Measurements from ENCODE around the gene DDX3X.
"Not testable (repeated sequence)": the region's sequence is repeated elsewhere in the genome, so short reads cannot be mapped to it uniquely, and the experiment has no call there.

DDX3X gene

DNA sequence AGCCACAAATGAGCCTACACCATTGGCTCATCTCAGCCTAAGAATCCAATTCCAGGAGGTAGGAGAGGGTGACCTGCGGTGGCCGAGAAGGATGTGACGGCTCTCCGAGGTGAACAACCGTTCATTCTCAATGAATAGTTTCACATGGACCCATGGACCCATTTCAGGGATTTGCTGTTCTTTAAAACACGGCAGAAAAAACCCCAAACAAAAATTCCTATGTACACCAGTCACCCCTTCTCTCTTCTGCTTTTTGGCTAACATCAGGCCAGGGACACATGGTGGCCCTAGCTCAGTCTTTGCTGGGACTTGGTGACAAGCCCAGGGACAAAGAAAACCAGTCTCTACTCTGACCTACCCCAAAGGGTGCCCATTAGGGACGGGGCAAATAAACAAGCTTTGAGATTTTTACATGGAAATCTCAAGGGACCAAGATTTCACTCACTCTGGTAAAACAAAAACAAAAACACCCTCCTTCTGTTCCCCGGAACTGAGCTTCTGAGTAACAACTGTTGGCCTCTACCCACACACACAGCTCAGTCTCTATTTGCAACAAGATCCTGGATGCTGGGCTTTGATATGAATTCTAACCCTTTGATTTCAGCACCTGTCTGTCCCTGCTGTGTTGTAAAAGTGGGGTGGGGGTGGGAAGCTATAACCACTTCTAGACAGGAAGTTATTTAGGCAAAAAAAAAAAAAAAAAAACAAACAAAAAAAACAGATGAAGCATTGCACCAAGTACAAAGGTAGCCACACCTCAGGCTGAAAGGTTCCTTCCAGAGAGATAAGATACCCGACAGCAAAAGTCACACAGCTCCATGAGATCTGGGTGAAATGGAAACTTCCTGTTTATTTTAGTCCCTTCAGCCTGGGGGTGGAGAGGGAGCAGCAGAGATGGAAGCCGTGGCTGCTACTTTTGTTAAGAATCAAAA is 49.0 kb downstream of the DDX3X start:
- TF ChIP-seq SPI1 (IDR thresholded peaks at IDR 0.05; ENCODE audit: low read depth, low read length) (no peak), POU2F2 (IDR thresholded peaks at IDR 0.05; ENCODE audit: low read depth, low read length) (no peak), POLR2A (IDR thresholded peaks at IDR 0.05; ENCODE audit: low read depth, low read length) (no peak), TAF1 (IDR thresholded peaks at IDR 0.05; ENCODE audit: low read depth, low read length) (no peak), POLR2AphosphoS5 (IDR thresholded peaks at IDR 0.05; ENCODE audit: low read depth, low read length) (no peak), PAX5 (IDR thresholded peaks at IDR 0.05; ENCODE audit: insufficient read depth, low read length, severe bottlenecking) (no peak)
- DNase-seq (ENCODE audit: insufficient read length, low spot score) (no peak), FAIRE-seq (no peak)

DNA sequence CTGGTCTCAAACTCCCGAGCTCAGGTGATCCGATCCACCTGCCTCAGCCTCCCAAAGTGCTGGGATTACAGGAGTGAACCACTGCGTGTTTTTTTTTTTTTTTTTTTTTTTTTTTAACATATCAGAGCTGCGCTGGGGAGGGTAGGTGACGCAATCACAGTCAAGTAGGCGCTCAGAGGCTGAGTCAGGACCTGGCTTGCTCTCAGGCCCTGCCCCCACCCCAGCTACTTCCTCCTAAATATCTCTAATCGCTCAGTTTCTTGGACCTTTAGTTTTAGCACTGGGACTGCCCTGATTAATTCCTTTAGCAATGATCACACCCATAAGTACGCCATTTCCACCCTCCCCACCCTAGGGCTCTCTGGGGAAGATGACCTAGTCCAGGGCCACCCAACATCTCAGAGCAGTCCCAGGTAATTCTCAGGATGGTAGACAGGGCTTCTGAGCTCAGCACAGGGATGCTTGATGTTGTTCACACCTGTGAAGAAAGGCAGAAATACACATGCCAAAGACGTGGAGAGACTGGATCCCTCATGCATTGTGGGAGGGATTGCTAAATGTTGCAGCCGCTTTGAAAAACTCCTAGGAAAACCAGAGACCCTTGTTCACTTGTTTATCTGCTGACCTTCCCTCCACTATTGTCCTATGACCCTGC is 50.2 kb downstream of the DDX3X start:
- DNase-seq (ENCODE audit: insufficient read length, low spot score) (no peak), FAIRE-seq (no peak)
- TF ChIP-seq POLR2AphosphoS5 (IDR thresholded peaks at IDR 0.05; ENCODE audit: low read depth, low read length), result no peak
- no peak for TF ChIP-seq POLR2A (IDR thresholded peaks at IDR 0.05; ENCODE audit: low read depth, low read length)
- TF ChIP-seq TAF1 (IDR thresholded peaks at IDR 0.05; ENCODE audit: low read depth, low read length), result no peak
- no peak for TF ChIP-seq POU2F2 (IDR thresholded peaks at IDR 0.05; ENCODE audit: low read depth, low read length)

DNA sequence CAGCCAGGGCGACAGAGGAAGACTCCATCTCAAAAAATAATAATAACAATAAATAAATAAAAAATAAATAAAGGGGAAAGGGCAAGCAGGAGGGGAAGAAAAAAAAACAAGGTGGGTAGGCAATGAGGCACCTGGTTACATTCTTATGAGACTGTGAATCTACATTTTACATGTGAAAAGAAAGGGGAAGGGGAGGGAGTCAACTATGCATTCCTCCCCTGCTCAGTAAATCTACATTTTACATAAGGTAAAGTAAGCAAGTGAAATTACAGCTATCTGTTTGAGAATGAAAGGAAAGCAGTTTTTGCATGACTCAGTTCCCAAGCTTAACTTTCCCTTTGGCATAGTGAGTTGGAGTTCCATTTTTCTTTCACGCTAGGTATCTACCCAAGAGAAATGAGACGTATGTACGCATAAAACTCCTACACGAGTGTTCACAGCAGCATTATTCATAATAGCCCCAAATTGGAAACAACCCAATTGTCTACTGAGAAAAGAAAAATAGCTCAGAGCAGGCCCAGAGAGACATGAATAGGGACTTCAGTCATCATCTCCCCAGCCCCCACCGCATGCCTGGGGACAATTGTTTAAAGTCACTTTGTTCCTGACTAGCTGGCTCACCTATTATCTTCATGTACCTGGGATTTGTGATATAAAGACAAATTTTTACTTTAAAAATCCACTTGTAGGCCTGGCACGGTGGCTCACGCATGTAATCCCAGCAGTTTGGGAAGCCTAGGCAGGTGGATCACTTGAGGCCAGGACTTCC is 52.4 kb downstream of the DDX3X start:
- no peak for FAIRE-seq
- DNase-seq (ENCODE audit: insufficient read length, low spot score), result no peak

DNA sequence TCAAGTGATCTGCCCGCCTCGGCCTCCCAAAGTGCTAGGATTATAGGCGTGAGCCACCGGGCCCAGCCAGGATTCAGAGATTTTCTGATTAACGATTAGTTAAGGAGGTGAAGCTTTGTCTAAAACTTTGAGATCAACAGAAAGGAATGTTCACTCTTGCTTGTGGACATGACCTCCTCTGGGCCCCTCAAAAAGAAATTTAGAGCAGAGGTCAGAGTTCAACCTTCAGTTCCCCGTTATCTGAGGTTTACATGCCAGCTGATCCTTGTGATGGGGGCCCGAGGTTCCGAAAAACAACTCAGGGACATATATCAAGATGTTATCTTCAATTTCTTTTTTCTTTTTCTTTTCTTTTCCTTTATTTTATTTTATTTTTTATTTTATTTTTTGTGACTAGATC is 54.6 kb downstream of the DDX3X start:
- TF ChIP-seq PAX5 (IDR thresholded peaks at IDR 0.05; ENCODE audit: insufficient read depth, low read length, severe bottlenecking) (no peak), POLR2A (IDR thresholded peaks at IDR 0.05; ENCODE audit: low read depth, low read length) (no peak), SPI1 (IDR thresholded peaks at IDR 0.05; ENCODE audit: low read depth, low read length) (no peak), POLR2AphosphoS5 (IDR thresholded peaks at IDR 0.05; ENCODE audit: low read depth, low read length) (no peak), POU2F2 (IDR thresholded peaks at IDR 0.05; ENCODE audit: low read depth, low read length) (no peak), TAF1 (IDR thresholded peaks at IDR 0.05; ENCODE audit: low read depth, low read length) (no peak)
- FAIRE-seq, result no peak

More for the DNA sequence above, 52.4 kb downstream of the DDX3X start:
- no peak for TF ChIP-seq POU2F2 (IDR thresholded peaks at IDR 0.05; ENCODE audit: low read depth, low read length)
- no peak for TF ChIP-seq POLR2A (IDR thresholded peaks at IDR 0.05; ENCODE audit: low read depth, low read length)
- TF ChIP-seq PAX5 (IDR thresholded peaks at IDR 0.05; ENCODE audit: insufficient read depth, low read length, severe bottlenecking), result no peak
- TF ChIP-seq POLR2AphosphoS5 (IDR thresholded peaks at IDR 0.05; ENCODE audit: low read depth, low read length), result no peak
- no peak for TF ChIP-seq SPI1 (IDR thresholded peaks at IDR 0.05; ENCODE audit: low read depth, low read length)
- no peak for TF ChIP-seq TAF1 (IDR thresholded peaks at IDR 0.05; ENCODE audit: low read depth, low read length)

DNA sequence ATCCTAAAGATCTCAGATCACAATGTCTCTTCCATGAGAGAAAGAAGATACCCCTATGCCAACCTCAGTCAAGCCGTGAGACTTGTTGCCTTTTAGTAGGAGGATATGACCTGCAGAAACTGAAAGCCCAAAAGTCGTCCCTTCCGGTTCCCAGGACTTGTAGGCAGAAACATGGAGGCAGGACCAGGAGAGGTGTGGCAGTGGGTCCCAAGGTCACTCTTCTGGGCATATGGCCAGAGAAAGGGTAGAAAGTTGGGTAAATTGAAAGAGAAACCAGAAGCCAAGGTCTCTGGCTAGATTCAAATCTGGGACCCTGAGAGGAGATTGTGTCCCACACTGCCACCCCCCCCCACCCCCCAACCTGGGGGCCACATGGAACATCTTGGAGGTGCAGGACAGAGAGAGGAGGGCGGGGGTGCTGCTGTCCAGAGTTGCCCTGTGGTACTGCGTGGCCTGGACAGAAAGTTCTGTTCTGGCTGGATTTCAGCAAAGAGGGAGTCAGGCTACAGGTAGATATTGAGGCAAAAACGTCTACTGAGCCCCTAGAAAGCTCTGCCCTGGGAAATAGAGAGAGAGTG is 55.4 kb downstream of the DDX3X start:
- DNase-seq (ENCODE audit: insufficient read length, low spot score) (no peak), FAIRE-seq (no peak)

More for the DNA sequence above, 54.6 kb downstream of the DDX3X start:
- DNase-seq (ENCODE audit: insufficient read length, low spot score), result no peak

DNA sequence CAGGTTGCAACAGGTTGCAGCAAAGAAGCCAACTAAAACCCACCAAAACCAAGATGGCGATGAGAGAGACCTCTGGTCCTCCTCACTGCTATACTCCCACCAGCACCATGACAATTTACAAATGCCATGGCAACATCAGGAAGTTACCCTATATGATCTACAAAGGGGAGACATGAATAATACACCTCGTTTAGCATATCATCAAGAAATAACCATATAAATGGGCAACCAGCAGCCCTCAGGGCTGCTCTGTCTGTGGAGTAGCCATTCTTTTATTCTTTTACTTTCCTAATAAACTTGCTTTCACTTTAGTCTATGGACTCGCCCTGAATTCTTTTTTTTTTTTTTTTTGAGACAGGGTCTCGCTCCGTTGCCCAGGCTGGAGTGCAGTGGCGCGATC is 56.6 kb downstream of the DDX3X start:
- not testable (repeated sequence) for FAIRE-seq; DNase-seq (ENCODE audit: insufficient read length, low spot score)

More for the DNA sequence above, 55.4 kb downstream of the DDX3X start:
- no peak for TF ChIP-seq SPI1 (IDR thresholded peaks at IDR 0.05; ENCODE audit: low read depth, low read length)
- TF ChIP-seq PAX5 (IDR thresholded peaks at IDR 0.05; ENCODE audit: insufficient read depth, low read length, severe bottlenecking), result no peak
- no peak for TF ChIP-seq POLR2A (IDR thresholded peaks at IDR 0.05; ENCODE audit: low read depth, low read length)
- TF ChIP-seq POLR2AphosphoS5 (IDR thresholded peaks at IDR 0.05; ENCODE audit: low read depth, low read length), result no peak
- no peak for TF ChIP-seq TAF1 (IDR thresholded peaks at IDR 0.05; ENCODE audit: low read depth, low read length)
- no peak for TF ChIP-seq POU2F2 (IDR thresholded peaks at IDR 0.05; ENCODE audit: low read depth, low read length)

DNA sequence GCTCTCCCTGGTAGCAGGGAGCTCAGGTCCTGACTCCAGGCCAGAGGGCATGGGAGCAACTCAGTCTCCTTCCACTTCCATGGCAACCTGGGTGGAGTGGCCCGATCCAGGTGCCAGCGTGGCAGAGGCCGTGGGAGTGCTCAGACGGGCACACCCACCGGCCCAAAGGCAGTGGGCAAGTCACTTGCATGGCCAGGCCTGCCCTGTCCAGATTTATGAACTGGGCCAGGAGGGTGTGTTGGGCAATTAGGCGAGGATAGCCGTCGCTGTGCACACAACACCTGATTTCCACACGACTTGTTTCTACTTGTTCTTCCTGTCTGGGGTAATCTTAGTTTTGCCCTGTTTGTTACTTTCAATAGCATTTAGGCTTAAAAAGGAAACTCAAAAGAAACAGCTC is 57.6 kb downstream of the DDX3X start:
- DNase-seq (ENCODE audit: insufficient read length, low spot score) (no peak), FAIRE-seq (no peak)
- no peak for TF ChIP-seq SPI1 (IDR thresholded peaks at IDR 0.05; ENCODE audit: low read depth, low read length)
- no peak for TF ChIP-seq POU2F2 (IDR thresholded peaks at IDR 0.05; ENCODE audit: low read depth, low read length)
- no peak for TF ChIP-seq POLR2A (IDR thresholded peaks at IDR 0.05; ENCODE audit: low read depth, low read length)
- TF ChIP-seq PAX5 (IDR thresholded peaks at IDR 0.05; ENCODE audit: insufficient read depth, low read length, severe bottlenecking), result no peak
- TF ChIP-seq TAF1 (IDR thresholded peaks at IDR 0.05; ENCODE audit: low read depth, low read length), result no peak
- TF ChIP-seq POLR2AphosphoS5 (IDR thresholded peaks at IDR 0.05; ENCODE audit: low read depth, low read length), result no peak

DNA sequence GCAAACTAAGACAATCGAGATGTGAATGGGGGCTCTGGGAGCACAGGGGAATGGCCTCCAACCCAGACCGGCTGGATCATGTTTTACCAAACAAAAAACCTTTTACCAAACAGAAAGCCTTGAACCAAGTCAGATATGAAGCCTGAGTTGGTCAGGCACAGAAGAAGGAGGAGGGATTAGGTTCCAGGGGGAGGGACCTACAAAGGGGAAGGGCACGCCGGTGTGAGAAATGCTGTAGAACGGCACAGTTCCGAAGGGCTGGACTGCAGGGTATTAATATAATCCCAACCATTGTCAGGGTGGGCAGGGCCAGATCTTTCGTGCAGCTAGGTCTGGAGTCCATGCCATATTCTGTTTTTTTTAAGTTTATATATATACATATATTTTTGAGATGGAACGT is 60.3 kb downstream of the DDX3X start:
- TF ChIP-seq POLR2AphosphoS5 (IDR thresholded peaks at IDR 0.05; ENCODE audit: low read depth, low read length) (no peak), SPI1 (IDR thresholded peaks at IDR 0.05; ENCODE audit: low read depth, low read length) (no peak), PAX5 (IDR thresholded peaks at IDR 0.05; ENCODE audit: insufficient read depth, low read length, severe bottlenecking) (no peak), POLR2A (IDR thresholded peaks at IDR 0.05; ENCODE audit: low read depth, low read length) (no peak), POU2F2 (IDR thresholded peaks at IDR 0.05; ENCODE audit: low read depth, low read length) (no peak), TAF1 (IDR thresholded peaks at IDR 0.05; ENCODE audit: low read depth, low read length) (no peak)
- DNase-seq (ENCODE audit: insufficient read length, low spot score), result no peak
- no peak for FAIRE-seq

DNA sequence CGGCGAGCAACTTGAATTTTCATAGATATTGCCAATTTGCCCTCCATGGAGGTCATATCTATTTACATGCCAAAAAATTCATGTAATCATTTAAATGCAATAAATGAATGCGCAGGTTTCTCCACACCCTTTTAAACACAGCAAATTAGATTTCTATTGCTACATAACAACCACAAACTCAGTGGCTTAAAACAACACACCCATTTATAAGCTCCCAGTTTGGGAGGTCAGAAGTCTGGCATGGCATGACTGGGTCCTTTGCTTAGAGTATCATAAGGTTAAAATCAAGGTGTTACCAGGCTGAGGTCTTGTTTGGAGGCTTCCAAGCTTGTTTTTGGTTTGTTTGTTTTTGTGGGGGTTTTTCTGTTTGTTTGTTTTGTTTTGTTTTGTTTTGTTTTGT is 63.3 kb downstream of the DDX3X start:
- no peak for TF ChIP-seq POU2F2 (IDR thresholded peaks at IDR 0.05; ENCODE audit: low read depth, low read length)
- no peak for TF ChIP-seq SPI1 (IDR thresholded peaks at IDR 0.05; ENCODE audit: low read depth, low read length)
- TF ChIP-seq PAX5 (IDR thresholded peaks at IDR 0.05; ENCODE audit: insufficient read depth, low read length, severe bottlenecking), result no peak
- no peak for TF ChIP-seq TAF1 (IDR thresholded peaks at IDR 0.05; ENCODE audit: low read depth, low read length)
- TF ChIP-seq POLR2AphosphoS5 (IDR thresholded peaks at IDR 0.05; ENCODE audit: low read depth, low read length), result no peak
- no peak for TF ChIP-seq POLR2A (IDR thresholded peaks at IDR 0.05; ENCODE audit: low read depth, low read length)
- DNase-seq (ENCODE audit: insufficient read length, low spot score), result no peak
- no peak for FAIRE-seq

Data from GM12891 (cell line).